IPS DF 4.7 (cell line): ENCODE measurements around the gene DLGAP3.

Experiments
- DNase-seq: peaks from one replicate; pipeline ENCODE4 v3.0.0-alpha.2; 2013; ENCODE audit warnings: low spot score; ENCODE audit errors: extremely low read depth

DLGAP3 gene

DNA sequence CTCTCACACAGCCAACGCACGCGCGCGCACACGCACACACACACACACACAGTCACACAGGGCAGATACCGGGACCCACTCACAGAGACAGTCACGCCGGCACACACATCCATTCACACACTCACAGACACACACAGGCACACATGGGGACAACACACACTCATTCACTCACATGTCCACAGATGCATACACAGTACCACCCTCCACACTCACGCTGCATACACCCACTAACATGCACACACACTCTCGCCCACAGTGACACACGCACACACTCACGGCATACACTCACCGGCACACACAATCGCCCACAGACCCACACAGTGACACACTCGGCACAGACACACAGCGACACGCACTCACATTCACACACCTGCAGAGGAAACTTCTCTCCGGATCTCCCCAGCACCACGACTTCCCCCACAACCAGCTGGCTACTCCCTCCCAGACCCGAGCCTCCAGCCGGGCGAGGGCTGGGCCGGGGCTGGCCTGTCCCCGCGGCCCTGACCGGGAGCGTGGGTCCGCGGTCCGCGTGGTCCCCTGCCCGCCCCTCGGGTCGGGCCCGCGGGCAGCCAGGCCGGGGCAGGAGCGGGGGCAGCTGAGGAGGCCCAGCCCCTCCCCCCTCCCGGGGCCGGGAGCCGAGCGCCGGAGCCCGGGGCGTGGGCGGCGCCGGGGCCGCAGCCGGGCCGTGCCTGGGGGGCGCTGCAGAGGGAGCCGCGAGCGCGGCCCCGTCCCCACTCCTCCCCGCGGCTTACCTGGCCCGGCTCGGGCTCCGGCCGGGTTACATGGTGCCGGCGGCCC, 552 bp downstream of the DLGAP3 start:
- DNase-seq: no peak

DNA sequence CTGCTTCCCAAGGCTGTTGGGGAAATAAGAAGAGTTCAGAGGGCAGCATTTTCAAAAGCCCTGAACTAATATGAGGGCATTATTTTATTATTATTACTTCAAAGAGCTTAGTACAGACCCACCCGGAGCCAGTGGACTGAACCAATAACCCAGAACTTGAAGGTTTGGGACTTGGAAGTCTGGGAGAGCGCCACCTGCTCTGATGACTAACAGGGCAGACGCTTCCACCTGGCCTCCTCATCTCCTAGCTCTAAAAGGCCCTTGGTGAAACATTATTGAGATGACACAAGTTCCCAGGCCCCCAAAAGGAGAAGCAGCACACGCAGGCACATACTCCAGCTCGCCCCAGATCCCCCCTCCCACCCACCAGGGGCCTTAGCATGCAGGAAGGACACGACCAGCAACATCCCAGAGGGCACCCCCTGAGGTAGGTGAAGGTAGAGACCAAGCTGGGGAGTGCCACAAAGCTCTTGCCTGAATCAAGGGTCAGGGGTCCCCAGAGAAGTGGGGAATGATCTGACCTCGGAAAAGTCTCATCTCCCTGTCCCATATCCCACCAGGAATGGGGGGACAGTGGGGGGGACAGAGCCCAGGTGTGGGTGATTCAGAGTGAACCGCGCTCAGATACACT, 1.3 kb downstream of the DLGAP3 start:
- no peak for DNase-seq

DNA sequence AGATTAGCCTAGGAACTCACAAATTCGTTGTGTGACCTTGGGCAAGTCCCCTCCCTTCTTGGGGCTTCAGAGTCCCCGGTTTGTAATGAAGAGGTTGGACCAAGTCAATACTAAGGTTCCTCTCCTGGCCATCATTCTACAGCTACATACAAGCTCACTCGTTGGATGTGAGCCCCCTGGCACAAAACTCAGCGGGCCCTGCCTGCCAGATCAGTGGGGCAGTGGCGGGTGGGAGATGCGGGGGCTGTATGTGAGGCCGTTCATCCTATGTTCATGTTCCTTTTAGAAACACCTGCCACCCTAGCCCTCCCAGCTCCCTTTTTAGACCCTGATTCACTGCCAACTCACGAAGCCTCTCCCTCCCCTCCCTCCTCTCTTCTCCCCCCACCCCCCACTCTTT, 2.1 kb downstream of the DLGAP3 start:
- DNase-seq: no peak

DNA sequence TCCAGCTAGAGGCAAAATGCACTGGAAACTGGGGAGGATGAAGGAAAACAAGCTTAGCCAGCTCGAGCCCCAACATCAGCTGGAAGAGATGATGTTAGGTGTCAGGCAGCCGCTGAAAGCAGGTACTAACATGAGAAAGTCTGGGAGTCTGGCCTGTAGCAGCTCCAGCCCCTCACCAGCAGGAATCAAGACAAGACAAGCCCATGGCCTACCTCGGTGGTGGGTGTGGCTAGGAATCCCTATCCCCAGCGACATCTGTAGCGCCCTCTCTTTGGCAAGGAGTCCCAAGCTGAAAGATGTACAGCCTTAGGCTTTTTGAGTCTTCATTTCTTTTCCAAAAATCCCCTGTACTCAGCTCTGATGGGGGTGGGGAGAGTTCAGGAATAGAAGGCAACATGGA, 2.6 kb downstream of the DLGAP3 start:
- no peak for DNase-seq

DNA sequence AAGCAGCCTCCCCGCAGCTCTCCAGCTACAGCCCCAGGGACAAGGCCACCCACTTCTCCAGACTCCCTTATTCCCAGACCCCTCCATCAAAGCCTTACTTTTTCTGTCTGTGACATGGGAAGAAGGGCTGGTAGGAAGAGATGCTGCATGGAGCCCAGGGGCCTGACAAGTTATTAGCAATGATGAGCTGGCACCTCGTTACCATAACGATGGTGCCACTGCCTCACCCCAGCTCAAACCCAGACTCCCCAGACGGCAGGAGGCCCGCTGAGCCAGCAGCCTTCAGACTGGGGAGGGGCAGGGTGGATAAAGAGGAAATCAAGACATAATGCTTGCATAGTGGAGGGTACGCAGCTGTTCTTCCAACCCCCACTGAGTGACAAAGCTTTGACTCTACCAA, 3.3 kb downstream of the DLGAP3 start:
- DNase-seq: no peak

DNA sequence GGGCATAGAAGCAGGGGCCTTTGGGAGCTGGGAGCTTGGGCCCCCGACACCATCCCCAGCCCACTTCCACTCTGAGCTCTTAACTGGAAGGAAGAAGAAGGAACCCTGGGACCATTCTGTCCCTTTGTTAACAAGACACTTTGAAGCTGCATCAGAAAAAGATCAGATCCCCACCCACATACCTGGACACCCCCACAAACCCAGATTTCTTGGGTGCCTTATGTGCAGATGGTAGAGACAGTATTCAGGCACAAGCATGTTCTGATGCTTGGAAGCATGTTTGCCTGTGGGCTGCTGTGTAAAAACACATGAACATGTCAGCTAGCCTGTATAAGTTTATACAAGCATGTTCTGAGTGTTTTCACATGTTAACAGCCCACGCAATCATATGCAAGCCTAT, 3.7 kb downstream of the DLGAP3 start:
- no peak for DNase-seq

DNA sequence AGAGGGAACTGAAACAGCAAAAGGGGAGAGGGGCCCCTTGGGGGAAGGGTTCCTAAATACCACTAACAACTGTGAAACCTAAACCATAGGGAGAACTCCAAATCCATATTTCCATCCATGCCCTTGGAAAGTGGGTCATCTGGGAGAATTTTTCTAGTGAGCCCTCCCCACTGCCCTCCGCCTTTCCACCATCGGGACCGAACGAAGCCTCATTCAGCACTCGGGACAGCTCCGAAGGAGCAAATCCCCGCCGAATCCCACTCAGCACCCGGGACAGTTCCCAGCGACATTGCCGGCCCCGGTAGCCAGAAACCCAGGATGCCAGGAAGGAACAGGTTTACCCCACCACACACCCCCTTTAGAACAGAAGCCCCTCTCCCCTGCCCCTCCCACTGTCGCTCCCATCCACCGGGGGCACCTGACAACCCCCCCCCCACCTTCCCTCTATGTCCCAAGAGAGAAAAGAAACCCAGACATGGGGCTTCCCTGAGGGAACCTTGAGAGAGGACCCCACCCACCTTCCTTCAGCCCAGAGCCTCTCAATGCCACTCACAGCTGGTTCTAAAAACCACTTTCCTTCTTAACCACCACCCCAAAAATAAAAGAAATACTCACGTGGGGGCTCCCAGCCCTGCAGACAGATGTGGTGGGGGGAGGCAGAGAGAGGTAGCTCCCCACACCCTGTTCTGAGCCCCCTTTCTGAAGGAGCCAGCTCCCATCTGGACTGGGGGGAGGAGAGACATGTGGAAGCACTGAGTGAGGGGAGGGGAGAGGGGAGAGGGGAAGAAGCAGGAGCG, 4.5 kb downstream of the DLGAP3 start:
- DNase-seq: no peak

DNA sequence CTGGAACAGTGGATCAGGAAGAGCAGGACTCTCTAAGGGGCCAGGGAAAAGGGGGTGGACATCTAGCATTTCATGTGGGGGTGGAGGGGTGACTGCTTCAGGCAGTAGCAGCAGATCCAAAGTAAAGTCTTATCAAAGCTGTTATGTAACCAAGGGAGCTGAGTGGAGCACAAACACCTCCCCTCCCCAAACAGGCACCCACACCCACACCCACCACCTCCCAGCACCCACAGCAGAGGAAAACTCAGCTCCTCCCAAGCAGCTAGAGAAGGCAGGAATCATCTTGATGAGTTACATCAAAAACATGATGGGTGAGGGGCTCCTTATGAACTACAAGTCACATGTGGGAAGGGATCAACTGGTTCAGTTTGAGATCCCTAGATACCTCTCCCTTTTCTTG, 6.0 kb downstream of the DLGAP3 start:
- DNase-seq: no peak

DNA sequence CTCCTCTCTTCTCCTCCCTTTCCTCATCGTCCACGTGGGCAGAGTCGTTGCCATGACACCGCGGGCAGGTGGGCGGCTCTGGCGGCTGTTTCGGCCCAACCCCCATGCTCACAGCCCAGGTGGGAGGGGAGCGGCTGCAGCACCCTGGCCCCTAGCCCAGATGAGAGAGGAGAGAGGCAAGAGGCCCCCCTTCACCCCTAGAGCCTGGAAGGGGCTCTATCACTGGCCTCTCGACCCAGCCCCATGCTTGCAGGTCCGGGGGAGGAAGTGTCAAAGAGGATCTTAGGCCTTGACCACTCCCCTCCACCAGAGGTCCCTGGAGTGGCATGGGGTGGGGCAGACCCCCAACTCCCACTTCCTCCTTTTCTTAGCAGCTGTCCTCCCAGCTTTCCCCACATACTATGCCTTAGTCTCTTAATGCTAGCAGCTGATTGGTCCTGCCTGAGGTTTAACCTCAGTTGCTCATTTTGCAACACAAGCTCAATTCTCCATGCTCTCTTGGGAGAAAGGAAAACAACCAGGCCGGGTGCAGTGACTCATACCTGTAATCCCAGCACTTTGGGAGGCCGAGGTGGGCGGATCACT, 10.4 kb downstream of the DLGAP3 start:
- DNase-seq: no peak

DNA sequence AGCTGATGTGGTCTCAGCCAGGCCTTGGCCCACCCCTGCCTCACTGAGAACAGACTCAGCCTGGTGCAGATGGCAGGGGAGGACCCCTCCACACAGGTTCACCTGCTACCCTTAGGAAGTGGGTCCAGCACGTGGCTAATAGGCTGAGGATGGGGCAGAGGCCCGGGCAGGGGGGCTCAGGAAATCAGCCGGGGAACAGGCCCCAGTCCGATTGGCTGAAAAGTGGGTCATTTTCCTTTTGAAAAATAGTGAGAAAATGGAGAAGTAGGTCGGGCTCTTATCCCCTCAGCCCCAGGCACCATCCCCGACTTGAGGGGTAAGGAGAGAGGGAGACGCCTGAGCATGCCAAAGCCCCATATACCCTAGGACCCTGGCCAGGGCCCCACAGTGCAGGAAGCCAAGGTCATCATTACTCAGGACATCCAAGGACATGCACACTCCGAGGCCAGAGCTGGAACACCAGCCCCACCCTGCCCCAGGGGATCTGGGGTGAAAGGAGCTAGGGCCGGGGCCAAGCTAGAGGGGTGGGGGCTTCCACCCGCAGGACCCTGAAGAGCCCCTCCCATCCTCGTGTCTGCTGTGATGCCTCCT, 11.0 kb downstream of the DLGAP3 start:
- no peak for DNase-seq

DNA sequence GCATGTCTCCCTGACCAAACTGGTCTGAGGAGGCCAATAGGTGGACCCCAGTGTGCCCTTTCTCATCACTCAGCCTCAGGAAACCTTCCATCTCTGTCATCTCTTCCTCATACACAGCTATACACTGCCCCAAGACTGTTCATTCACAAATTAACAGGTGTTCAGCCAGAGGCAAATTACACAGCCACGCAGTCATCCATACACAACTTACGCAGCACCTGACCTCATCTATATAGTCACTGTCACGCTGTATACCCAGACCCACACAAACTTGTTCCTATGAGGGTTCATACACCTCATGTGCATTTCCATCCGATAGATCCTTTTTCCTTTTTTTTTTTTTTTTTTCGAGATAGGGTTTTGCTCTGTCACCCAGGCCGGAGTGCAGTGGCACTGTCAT, 12.4 kb downstream of the DLGAP3 start:
- DNase-seq: no peak

DNA sequence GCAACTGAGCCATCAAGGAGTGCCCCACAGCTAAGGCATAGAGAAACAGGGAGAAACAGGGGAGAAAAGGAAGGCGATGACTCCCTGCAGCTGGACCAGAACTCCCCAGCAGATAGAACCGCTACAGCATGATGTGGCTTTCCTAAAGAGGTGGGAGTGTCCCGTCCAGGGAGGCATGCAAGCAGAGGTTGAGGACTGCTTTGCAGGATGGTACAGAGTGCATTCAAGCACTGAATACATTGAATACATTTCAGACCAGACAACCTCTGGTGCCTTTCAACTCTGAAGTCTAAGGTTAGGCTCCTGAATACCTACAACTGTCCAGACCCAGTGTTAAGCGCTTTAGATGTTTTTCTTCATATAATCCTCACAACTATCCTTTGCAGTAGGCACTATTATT, 13.3 kb downstream of the DLGAP3 start:
- no peak for DNase-seq

DNA sequence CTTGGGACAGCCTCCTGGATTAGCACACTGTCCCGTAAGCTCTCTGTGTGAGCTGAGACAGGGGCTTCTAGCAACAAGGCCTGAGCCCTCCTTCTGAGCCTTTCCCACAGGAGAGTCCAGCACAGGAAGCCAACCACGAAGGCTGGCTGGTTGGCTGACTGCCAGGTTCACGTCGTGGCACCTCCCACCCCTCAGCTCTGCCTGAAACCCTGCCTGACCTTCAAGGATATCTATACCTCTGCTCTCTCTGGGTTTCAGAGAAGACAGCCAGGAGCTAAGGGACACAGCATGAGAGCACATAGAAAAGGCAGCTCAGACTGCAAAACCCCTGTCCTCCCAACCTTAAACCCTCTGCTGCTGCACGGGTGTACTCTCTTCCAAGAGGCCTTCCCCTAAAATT, 13.9 kb downstream of the DLGAP3 start:
- no peak for DNase-seq

DNA sequence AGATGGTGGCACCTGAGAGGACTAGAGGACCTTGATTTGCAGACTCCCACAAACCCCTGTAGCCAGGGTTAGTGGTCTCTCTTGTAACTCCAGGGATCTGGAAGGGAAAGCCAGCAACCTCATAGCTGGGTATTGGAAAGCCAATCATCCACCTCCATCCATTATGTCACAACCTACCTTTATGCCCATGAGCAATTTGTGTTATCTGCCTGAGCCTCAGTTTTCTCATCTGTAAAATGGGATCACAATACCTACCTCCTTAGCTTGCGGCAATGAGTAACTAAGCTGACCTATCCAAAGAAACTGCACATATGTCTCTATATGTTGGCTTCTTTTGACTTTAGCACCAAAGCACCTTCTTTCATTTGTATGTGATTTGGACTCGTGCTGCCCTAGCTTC, 14.5 kb downstream of the DLGAP3 start:
- DNase-seq: no peak

DNA sequence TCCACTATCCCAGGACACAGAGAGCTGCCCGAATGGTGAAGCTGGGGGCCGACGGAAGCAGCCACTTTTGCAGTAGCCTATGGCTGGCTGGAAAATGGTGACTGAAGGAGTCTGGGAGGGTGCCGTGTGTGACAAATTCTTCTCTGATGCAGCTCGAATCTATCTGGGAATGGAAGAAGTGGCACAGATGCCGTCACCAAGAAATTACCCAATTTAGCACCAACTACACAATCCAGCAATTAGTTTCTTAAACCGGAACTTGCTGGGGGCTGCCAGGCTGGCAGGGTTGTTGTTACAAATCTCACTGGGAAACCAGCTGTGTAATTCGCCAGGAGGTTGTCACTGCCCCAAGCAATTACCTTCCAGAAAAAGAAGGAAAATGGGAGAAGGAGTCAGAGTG, 18.0 kb downstream of the DLGAP3 start:
- DNase-seq: no peak

DNA sequence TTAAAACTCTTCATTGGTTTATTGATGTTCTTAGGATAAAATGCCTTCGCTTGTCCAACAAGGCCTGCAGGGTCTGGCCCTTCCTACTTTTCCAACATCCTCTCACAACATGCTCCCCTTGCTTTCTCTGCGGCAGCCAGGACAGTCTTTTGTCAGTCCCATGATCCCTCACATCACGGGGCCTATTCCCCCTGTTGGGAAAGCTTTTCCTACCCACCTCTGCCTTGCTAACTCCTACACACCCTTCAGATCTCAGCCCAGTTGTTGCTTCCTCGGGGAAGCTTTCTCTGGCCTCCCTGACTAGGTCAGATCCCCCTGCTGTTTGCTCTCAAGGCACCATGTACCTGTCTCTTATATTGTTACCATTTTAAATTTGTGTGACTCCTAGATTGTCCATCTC, 19.0 kb downstream of the DLGAP3 start:
- no peak for DNase-seq

DNA sequence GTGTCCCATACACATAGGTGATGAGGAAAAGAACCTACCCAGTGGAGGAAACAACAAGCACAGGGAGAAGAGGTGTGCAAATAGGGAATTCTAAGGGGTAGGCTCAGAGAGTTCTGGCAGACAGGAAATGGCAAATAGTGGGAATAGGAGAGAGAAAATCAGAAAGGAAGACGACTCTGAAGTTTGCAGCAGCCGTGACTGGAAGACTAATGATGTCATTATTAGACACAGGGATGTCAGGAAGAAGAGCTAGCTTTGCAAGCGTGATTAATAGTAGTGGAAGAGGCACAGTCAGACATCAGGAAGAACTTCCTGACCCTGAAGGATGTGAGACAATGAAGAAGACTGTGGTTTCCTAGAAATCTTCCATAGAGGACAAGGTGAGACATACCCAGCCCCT, 21.1 kb downstream of the DLGAP3 start:
- no peak for DNase-seq

DNA sequence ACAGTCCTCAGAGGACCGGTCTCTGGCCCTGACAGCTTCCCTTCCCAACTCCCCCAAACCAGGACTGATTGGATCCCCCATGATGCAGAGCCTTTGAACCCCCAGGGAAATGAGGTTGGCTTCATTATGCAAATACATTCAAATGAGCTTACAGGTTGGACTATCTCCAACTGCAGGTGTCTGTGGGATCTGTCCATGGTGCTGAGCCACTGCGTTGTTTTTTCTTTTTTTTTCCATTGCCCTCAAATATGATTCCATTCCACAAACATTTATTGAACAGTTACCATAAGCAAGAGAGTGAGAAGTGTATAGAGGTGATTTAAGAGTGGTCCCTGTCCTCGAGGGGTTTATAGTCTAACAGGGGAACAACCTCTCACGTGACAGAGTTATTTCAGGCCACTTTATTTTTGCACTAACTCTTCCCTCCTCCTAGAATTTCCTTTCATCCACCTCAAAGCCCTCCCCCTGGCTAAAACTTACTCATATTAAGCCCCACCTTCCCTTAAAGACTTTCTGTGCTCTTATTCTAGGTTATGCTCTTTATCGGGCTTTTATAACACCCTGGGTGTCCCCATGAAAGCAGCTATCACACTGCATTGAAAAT, 21.9 kb downstream of the DLGAP3 start:
- no peak for DNase-seq

DNA sequence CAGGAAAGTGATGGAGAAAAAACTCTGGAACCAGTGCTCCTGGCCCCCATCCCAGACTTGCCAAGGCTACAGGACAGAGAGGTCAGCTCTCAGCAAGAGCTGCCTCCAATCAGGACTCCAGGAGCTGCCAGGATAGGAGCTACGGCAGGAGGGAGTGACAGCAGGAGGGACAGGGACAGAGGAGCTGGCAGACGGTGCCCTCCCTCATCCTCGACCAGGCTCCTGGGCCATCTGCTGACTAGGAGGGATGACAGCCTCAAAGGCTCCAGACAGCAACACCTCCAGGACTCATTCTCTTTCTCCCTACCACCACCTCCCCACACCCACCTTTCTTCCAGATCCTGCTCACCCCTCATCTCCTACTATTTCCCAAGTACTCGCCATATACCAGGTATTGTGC, 22.7 kb downstream of the DLGAP3 start:
- no peak for DNase-seq

DNA sequence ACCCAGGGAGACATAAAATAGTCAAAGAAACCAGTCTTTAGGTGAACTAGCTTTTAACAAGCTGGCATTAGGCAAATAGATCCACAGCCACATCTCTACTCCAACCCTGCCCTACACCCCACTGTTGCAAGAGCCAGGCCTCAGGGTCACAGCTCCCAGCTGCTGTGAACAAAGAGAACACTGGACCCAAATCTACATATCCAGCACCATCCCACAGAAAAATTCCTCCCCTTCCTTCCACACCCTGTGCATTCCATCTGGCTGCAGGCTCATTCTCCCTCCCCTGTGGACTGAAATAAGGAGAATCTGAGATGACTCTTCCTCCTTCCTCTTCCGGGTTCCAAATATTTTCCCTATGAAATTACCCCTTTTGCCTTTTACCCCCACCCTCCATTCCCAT, 23.2 kb downstream of the DLGAP3 start:
- DNase-seq: no peak

DNA sequence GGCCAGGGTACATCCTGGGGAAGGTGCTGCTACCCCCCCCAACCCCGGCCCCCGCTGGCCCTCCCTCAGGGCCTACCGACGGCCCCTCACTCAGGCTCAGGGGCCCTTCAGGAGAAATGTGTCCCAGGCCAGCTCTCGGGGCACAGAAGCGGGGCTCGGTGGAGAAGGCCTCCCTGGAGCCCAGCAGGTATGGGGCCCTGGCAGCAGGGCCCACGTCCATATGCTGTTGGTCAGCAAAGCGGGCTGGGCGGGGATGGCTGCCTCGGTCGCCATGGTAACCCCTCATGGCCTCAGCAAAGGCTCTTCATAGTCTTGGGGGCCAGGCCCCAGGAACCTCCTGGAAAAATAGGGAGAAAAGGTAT, 24.4 kb downstream of the DLGAP3 start:
- no peak for DNase-seq
